GM21619 (cell line): Measurements from ENCODE around the gene MPRIP.
"Not testable (repeated sequence)": the region's sequence is repeated elsewhere in the genome, so short reads cannot be mapped to it uniquely, and the experiment has no call there.

ENCODE experiments used
- ATAC-seq: cut with Tn5 transposase; IDR thresholded peaks from one replicate; pipeline ENCODE4 v1.9.1; 2021; ENCODE audit not compliant: unreplicated experiment

Gene MPRIP

GRCh38 chr17:17142556-17142955 lies 100.3 kb downstream of the MPRIP start:
- no peak for ATAC-seq

- ATAC-seq: no peak
These were observed 101.2 kb downstream of the MPRIP start for GRCh38 chr17:17143501-17143900.

- no peak for ATAC-seq
These were observed 101.8 kb downstream of the MPRIP start for GRCh38 chr17:17144061-17144460.

GRCh38 chr17:17144916-17145665 lies 102.8 kb downstream of the MPRIP start:
- no peak for ATAC-seq

- ATAC-seq: no peak
These were observed 104.6 kb downstream of the MPRIP start for GRCh38 chr17:17146786-17147406.

- ATAC-seq: no peak
These were observed 105.6 kb downstream of the MPRIP start for GRCh38 chr17:17147821-17148220.

GRCh38 chr17:17149520-17150447 lies 107.5 kb downstream of the MPRIP start:
- ATAC-seq: no peak

GRCh38 chr17:17150448-17150800 lies 108.2 kb downstream of the MPRIP start:
- ATAC-seq: no peak

GRCh38 chr17:17151055-17151454 lies 108.8 kb downstream of the MPRIP start:
- ATAC-seq: no peak

GRCh38 chr17:17151541-17151940 lies 109.3 kb downstream of the MPRIP start:
- no peak for ATAC-seq

GRCh38 chr17:17151962-17152361 lies 109.7 kb downstream of the MPRIP start:
- ATAC-seq: no peak

GRCh38 chr17:17152385-17152784 lies 110.1 kb downstream of the MPRIP start:
- ATAC-seq: no peak

GRCh38 chr17:17153071-17153470 lies 110.8 kb downstream of the MPRIP start:
- no peak for ATAC-seq

- no peak for ATAC-seq
These were observed 111.5 kb downstream of the MPRIP start for GRCh38 chr17:17153709-17154108.

- ATAC-seq: no peak
These were observed 112.3 kb downstream of the MPRIP start for GRCh38 chr17:17154556-17154955.

GRCh38 chr17:17154981-17155380 lies 112.7 kb downstream of the MPRIP start:
- no peak for ATAC-seq

- no peak for ATAC-seq
These were observed 113.3 kb downstream of the MPRIP start for GRCh38 chr17:17155568-17155967.

GRCh38 chr17:17156107-17156506 lies 113.8 kb downstream of the MPRIP start:
- no peak for ATAC-seq

- ATAC-seq: no peak
These were observed 114.3 kb downstream of the MPRIP start for GRCh38 chr17:17156511-17156910.

GRCh38 chr17:17157041-17157440 lies 114.8 kb downstream of the MPRIP start:
- no peak for ATAC-seq

- ATAC-seq: not testable (repeated sequence)
These were observed 116.2 kb downstream of the MPRIP start for GRCh38 chr17:17158506-17158905.

- no peak for ATAC-seq
These were observed 117.3 kb downstream of the MPRIP start for GRCh38 chr17:17159571-17159970.
